Measurements from ENCODE around the gene MTA1.

Gene MTA1

GRCh38 chr14:105447651-105448640 lies 28.3 kb downstream of the MTA1 start:
- no peak for DNase-seq

GRCh38 chr14:105448706-105449111 lies 29.1 kb downstream of the MTA1 start:
- DNase-seq: peak; percentile 18 to 68

- DNase-seq: no peak
Observed at GRCh38 chr14:105449276-105450122, 29.9 kb downstream of the MTA1 start.

- no peak for DNase-seq
Observed at GRCh38 chr14:105450123-105450505, 30.5 kb downstream of the MTA1 start.

GRCh38 chr14:105450864-105451720 lies 31.5 kb downstream of the MTA1 start:
- DNase-seq: no peak

GRCh38 chr14:105452963-105453362 lies 33.3 kb downstream of the MTA1 start:
- DNase-seq: no peak

- no peak for DNase-seq
Observed at GRCh38 chr14:105453847-105454246, 34.2 kb downstream of the MTA1 start.

- DNase-seq: no peak
Observed at GRCh38 chr14:105455086-105455640, 35.5 kb downstream of the MTA1 start.

GRCh38 chr14:105455766-105456660 lies 36.4 kb downstream of the MTA1 start:
- no peak for DNase-seq

GRCh38 chr14:105456736-105457617 lies 37.4 kb downstream of the MTA1 start:
- DNase-seq: no peak

GRCh38 chr14:105458010-105458409 lies 38.4 kb downstream of the MTA1 start:
- DNase-seq: no peak

GRCh38 chr14:105458571-105458970 lies 38.9 kb downstream of the MTA1 start:
- DNase-seq: no peak

- no peak for DNase-seq
Observed at GRCh38 chr14:105460116-105460515, 40.5 kb downstream of the MTA1 start.

- DNase-seq: no peak
Observed at GRCh38 chr14:105460616-105461015, 41.0 kb downstream of the MTA1 start.

- no peak for DNase-seq
Observed at GRCh38 chr14:105461903-105462302, 42.3 kb downstream of the MTA1 start.

- no peak for DNase-seq
Observed at GRCh38 chr14:105464501-105464900, 44.9 kb downstream of the MTA1 start.

GRCh38 chr14:105465209-105466031 lies 45.8 kb downstream of the MTA1 start:
- DNase-seq: no peak

GRCh38 chr14:105466531-105467248 lies 47.1 kb downstream of the MTA1 start:
- no peak for DNase-seq
